Cardiac muscle cell (in vitro differentiated cells and primary cell): Measurements from ENCODE around the gene COL18A1. TPM values are rescaled to one million over a fixed set of nuclear protein-coding genes. Genes with fewer than 3 reads are reported as not detected.

Experiments used
- DNase-seq, 2 donors: peaks; one replicate each; pipeline versions ENCODE4 v3.0.0 to v3.0.0-alpha.2; 2010 to 2017; ENCODE audit warnings: low read depth in 1 of 2, low spot score in 1 of 2
- H3K27ac ChIP-seq: fragments of 200-600 bp; sonication (generic); 2 replicates; pipeline ENCODE4 v1.5.1; 2016
- H3K27me3 ChIP-seq: fragments of 200-600 bp; sonication (generic); 2 replicates; pipeline ENCODE4 v1.6.0; 2016; ENCODE audit warnings: control low read depth
- H3K36me3 ChIP-seq: fragments of 200-600 bp; sonication (generic); 2 replicates; pipeline ENCODE4 v1.5.1; 2016; ENCODE audit warnings: control low read depth
- H3K4me1 ChIP-seq: fragments of 200-600 bp; sonication (generic); 2 replicates; pipeline ENCODE4 v1.8.1; 2017; ENCODE audit warnings: low read depth, mild to moderate bottlenecking, mixed run types
- H3K4me3 ChIP-seq: fragments of 200-600 bp; sonication (generic); 2 replicates; pipeline ENCODE4 v1.5.1; 2016; ENCODE audit warnings: mild to moderate bottlenecking
- H3K9me3 ChIP-seq: fragments of 200-600 bp; sonication (generic); 2 replicates; pipeline ENCODE4 v1.5.1; 2017; ENCODE audit warnings: low read depth, mild to moderate bottlenecking, control low read depth
- polyA plus RNA-seq: library from polyadenylated mRNA; unstranded; fragments of >200 nt; fragmentation: Nextera tagmentation; extraction: Ambion mirVana; gene quantifications from 2 replicates; pipeline ENCODE4 v1.2.1, GENCODE V29; 2016
- total RNA-seq: library from RNA; depleted of rRNA; stranded (reverse); fragments of >200 nt; gene quantifications from 2 replicates; pipeline ENCODE4 v1.2.3, GENCODE V29; 2016
- TF ChIP-seq, protein P1 (sequence below): IDR thresholded peaks from 2 replicates; pipeline ENCODE4 v1.5.1; 2012; ENCODE audit warnings: low read depth, mild to moderate bottlenecking, low read length

The COL18A1 gene
- total and polyA plus RNA-seq, 2 experiments from 2014 or later: 407 to 1,182 TPM

DNA sequence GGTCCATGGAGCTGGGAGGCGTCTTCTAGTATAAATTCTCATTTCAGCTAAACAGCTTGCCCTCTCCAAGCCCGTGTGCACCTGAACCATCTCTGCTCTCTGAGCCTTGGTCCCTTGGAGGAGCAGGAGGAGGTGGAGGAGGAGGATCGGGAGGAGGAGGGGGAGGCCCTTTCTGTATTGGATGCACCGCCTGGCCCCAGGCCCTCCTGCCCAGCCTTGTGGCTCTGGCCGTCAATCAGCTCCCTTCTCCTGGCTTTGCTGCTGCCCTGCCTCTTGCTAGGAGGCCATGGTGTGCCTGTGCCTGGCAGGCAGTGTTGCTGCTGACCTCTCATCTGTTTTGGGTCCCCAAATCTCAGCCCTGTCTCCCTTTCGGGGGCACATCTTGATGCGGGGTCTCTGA, 9.0 kb downstream of the COL18A1 start:
- H3K27ac ChIP-seq: peak overlapping the region; percentile 98
- no peaks in the 10 kb centered on the region for H3K9me3 ChIP-seq
- H3K36me3 ChIP-seq: no peaks in the 10 kb centered on the region
- TF ChIP-seq, protein P1, sequence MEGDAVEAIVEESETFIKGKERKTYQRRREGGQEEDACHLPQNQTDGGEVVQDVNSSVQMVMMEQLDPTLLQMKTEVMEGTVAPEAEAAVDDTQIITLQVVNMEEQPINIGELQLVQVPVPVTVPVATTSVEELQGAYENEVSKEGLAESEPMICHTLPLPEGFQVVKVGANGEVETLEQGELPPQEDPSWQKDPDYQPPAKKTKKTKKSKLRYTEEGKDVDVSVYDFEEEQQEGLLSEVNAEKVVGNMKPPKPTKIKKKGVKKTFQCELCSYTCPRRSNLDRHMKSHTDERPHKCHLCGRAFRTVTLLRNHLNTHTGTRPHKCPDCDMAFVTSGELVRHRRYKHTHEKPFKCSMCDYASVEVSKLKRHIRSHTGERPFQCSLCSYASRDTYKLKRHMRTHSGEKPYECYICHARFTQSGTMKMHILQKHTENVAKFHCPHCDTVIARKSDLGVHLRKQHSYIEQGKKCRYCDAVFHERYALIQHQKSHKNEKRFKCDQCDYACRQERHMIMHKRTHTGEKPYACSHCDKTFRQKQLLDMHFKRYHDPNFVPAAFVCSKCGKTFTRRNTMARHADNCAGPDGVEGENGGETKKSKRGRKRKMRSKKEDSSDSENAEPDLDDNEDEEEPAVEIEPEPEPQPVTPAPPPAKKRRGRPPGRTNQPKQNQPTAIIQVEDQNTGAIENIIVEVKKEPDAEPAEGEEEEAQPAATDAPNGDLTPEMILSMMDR: no peak
- no peak overlapping the region for H3K4me3 ChIP-seq
- no peak for DNase-seq
- no peaks in the 10 kb centered on the region for H3K27me3 ChIP-seq
- H3K4me1 ChIP-seq: peaks cover 83% of the 10 kb centered on the region

DNA sequence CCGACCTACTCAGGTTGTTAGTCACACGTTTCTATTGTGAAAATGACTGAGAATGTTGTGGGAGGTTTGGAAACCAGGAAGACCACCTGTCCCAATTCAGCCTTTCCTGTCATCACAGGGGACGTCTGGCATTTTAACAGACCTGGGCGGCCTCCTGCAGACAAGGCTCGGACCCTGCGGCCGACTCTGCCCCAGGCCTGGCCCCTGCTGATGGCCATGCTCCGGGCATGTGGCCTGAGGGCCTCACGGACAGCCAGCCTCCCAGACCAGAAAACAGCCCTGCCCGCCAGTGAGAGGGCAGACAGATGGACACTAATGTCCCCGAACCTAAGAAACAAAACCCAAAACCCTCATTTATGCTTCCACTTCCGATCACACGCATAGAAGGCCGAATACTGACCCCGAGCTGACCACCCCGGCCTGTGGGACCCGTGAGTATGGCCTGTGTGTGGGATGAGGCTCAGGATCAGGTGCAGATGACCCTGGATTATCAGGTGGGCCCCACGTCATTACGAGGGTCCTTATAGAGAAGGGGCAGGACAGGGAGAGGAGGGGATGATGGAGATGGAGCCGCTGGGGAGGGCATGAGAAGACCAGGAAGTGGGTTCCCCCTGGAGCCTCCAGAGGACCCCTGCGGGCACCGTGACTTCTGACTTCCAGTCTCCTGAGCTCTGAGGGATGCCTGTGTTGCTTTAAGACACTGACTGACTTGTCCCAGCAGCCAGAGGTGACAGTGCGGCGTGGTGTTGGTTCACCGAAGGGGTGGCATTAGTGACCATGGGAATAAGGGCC, 9.6 kb downstream of the COL18A1 start:
- Histone ChIP-seq H3K4me1 (peaks cover 77% of the 10 kb centered on the region), H3K36me3 (no peaks in the 10 kb centered on the region), H3K27ac (peak overlapping the region; percentile 98), H3K9me3 (no peaks in the 10 kb centered on the region), H3K27me3 (no peaks in the 10 kb centered on the region), H3K4me3 (no peak overlapping the region)
- TF ChIP-seq, protein P1: no peak
- DNase-seq: no peak

DNA sequence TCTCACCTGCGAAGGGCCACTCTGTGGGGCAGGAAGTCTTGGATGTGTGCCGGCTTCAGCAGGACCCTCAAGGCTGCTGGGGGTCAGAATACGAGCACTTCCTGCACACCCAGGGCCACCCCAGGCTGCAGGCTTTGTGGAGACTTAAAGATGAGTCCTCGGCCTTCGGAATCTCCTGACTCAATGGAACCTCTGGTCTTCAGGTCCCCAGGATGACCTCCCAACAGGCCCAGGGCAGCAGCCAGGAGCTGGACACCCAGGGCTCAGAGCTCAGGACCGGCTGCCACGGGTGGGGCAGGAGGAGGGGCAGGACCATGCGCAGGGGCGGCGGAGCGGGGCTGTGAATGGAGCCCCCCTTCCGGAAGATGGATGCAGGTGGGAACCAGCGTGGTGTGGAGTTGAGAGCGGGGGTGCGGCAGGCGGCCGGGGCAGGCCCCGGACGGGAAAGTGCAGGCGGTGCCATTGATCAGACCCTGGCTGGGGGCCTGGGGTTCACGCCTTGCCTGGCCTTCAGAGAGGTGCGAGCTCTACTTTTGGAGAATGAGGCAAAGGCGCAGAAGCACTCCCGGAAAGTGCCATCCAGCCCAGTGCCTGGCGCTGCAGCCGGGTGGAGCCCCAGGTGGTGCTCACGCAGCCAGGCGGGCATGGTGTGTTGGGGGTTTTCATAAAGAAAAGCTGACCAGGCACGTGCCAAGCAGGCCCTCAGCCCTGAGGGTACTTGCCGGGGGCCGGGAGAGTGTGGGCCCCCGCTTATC, 10.4 kb downstream of the COL18A1 start:
- no peak for DNase-seq
- TF ChIP-seq, protein P1: no peak
- Histone ChIP-seq H3K9me3 (no peaks in the 10 kb centered on the region), H3K27ac (peak overlapping the region; percentile 98), H3K4me3 (no peak overlapping the region), H3K4me1 (peaks cover 73% of the 10 kb centered on the region), H3K27me3 (no peaks in the 10 kb centered on the region), H3K36me3 (no peaks in the 10 kb centered on the region)

- no peak overlapping the region for H3K4me3 ChIP-seq
- H3K36me3 ChIP-seq: no peaks in the 10 kb centered on the region
- DNase-seq: no peak
- no peaks in the 10 kb centered on the region for H3K9me3 ChIP-seq
- H3K27me3 ChIP-seq: no peaks in the 10 kb centered on the region
- peaks cover 73% of the 10 kb centered on the region for H3K4me1 ChIP-seq
- TF ChIP-seq, protein P1: no peak
- no peak overlapping the region for H3K27ac ChIP-seq
These were observed 11.1 kb downstream of the COL18A1 start for GRCh38 chr21:45415943-45416611.

DNA sequence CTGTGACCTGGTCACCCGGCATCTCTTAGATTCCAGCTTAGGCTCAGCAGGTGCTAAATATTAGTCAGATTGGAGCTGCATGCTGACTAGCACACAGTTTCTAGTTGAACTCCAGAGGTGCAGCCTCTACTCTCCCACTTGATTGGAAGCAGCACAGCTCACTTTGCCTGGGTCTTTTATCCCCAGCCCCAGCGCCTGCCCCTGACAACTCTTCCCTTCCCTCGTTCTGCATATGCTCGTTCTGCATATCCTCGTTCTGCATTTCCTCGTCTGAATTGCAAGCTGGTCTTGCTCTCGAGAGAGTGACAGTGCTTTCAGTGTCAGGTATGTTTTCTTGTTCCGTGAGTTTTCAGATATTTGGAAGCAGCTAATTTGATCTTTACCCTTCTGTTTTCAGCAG, 11.7 kb downstream of the COL18A1 start:
- Histone ChIP-seq H3K4me3 (no peak overlapping the region), H3K27ac (peak overlapping the region; percentile 68), H3K36me3 (no peaks in the 10 kb centered on the region), H3K9me3 (no peaks in the 10 kb centered on the region), H3K4me1 (peaks cover 75% of the 10 kb centered on the region), H3K27me3 (no peaks in the 10 kb centered on the region)
- TF ChIP-seq, protein P1: no peak
- DNase-seq: no peak
